HEK293 (cell line): Measurements from ENCODE around the gene DCP1B.

Source experiments
- CTCF ChIP-seq: fragments of 450-650 bp; formaldehyde crosslinking; IDR thresholded peaks from 2 replicates; pipeline ENCODE4 v1.5.1; 2016; ENCODE audit warnings: missing biosample characterization, missing genetic modification characterization
- GLI2 ChIP-seq: fragments of 450-650 bp; formaldehyde crosslinking; IDR thresholded peaks from 2 replicates; pipeline ENCODE4; 2017; ENCODE audit warnings: missing biosample characterization, missing genetic modification characterization, low read depth, borderline replicate concordance
- REPIN1 ChIP-seq: fragments of 450-650 bp; formaldehyde crosslinking; IDR thresholded peaks from 2 replicates; pipeline ENCODE4 v1.5.1; 2017; ENCODE audit warnings: missing biosample characterization, missing genetic modification characterization, low read depth
- REST ChIP-seq: fragments of 450-650 bp; formaldehyde crosslinking; IDR thresholded peaks from 2 replicates; pipeline ENCODE4 v1.5.1; 2016; ENCODE audit warnings: missing biosample characterization, missing genetic modification characterization
- ZNF274 ChIP-seq, 2 experiments: fragments of 200-500 bp in 1 of 2; fragments of 450-650 bp in 1 of 2; sonication (Bioruptor generic) in 1 of 2; formaldehyde crosslinking in 1 of 2; IDR thresholded peaks; 2 replicates each; pipeline versions ENCODE4 v1.5.1 to v1.6.1; 2014 to 2016; ENCODE audit warnings: borderline replicate concordance in 1 of 2, inconsistent platforms in 1 of 2, low read length in 1 of 2, missing biosample characterization in 1 of 2, missing genetic modification characterization in 1 of 2
- ZNF311 ChIP-seq: fragments of 450-650 bp; formaldehyde crosslinking; IDR thresholded peaks from 2 replicates; pipeline ENCODE4 v1.5.1; 2017; ENCODE audit warnings: missing biosample characterization, missing genetic modification characterization, borderline replicate concordance
- ZNF335 ChIP-seq: fragments of 450-650 bp; formaldehyde crosslinking; conservative IDR thresholded peaks from 2 replicates; pipeline ENCODE4 v1.5.1; 2016; ENCODE audit warnings: missing biosample characterization, missing genetic modification characterization

- TF ChIP-seq CTCF (no peak), REPIN1 (tag by site-specific recombination) (no peak), ZNF274 (IDR thresholded peaks at IDR 0.05; ENCODE audit: low read length) (no peak), ZNF274 (tag by site-specific recombination; IDR thresholded peaks at IDR 0.05; ENCODE audit: borderline replicate concordance) (no peak), ZNF311 (tag by site-specific recombination) (no peak), GLI2 (no peak), REST (no peak), ZNF335 (tag by site-specific recombination) (no peak)
These were observed 83.8 kb downstream of the DCP1B start for GRCh38 chr12:1920436-1920835.
